ENCODE data around the gene STK35.

GRCh38 chr20:2089447-2089846, 12.2 kb upstream of the STK35 start:
- TF ChIP-seq CTCF (IDR thresholded peaks at IDR 0.05) (no peak), EP300 (IDR thresholded peaks at IDR 0.05) (no peak)

Measured in tibial nerve (tissue), 4 donors.